Ramos (cell line): ENCODE measurements around the gene GMPR.
"Not testable (repeated sequence)": the region's sequence is repeated elsewhere in the genome, so short reads cannot be mapped to it uniquely, and the experiment has no call there.

ENCODE experiments used
- in situ Hi-C: fragments of 300-500 bp; cut with MboI; formaldehyde crosslinking; loops from one replicate; pipeline ENCODE4 v1.14.3; 2022; ENCODE audit warnings: low sequenced_read_pairs; ENCODE audit not compliant: unreplicated experiment

GMPR gene

GRCh38 chr6:16244446-16244845 is 6.1 kb downstream of the GMPR start:
- in situ Hi-C loops, result no loop called here

- in situ Hi-C loops, result no loop called here
Observed at GRCh38 chr6:16244869-16245451, 6.6 kb downstream of the GMPR start.

- in situ Hi-C loops, result no loop called here
Observed at GRCh38 chr6:16248271-16248853, 10.0 kb downstream of the GMPR start.

- in situ Hi-C loops, result no loop called here
Observed at GRCh38 chr6:16249971-16250370, 11.6 kb downstream of the GMPR start.

GRCh38 chr6:16251706-16252105 is 13.3 kb downstream of the GMPR start:
- in situ Hi-C loops, result no loop called here

- in situ Hi-C loops, result no loop called here
Observed at GRCh38 chr6:16252686-16253299, 14.4 kb downstream of the GMPR start.

GRCh38 chr6:16253399-16254144 is 15.2 kb downstream of the GMPR start:
- in situ Hi-C loops, result no loop called here

- in situ Hi-C loops, result no loop called here
Observed at GRCh38 chr6:16254535-16254934, 16.1 kb downstream of the GMPR start.

- in situ Hi-C loops, result no loop called here
Observed at GRCh38 chr6:16256781-16257180, 18.4 kb downstream of the GMPR start.

- in situ Hi-C loops, result no loop called here
Observed at GRCh38 chr6:16257999-16258708, 19.8 kb downstream of the GMPR start.

GRCh38 chr6:16258709-16259075 is 20.3 kb downstream of the GMPR start:
- in situ Hi-C loops, result no loop called here

- in situ Hi-C loops, result not testable (repeated sequence)
Observed at GRCh38 chr6:16259604-16260003, 21.2 kb downstream of the GMPR start.

- in situ Hi-C loops, result not testable (repeated sequence)
Observed at GRCh38 chr6:16260602-16261001, 22.2 kb downstream of the GMPR start.

- in situ Hi-C loops, result not testable (repeated sequence)
Observed at GRCh38 chr6:16262773-16263172, 24.4 kb downstream of the GMPR start.

GRCh38 chr6:16263464-16264099 is 25.2 kb downstream of the GMPR start:
- in situ Hi-C loops, result not testable (repeated sequence)

- in situ Hi-C loops, result no loop called here
Observed at GRCh38 chr6:16264785-16265184, 26.4 kb downstream of the GMPR start.

GRCh38 chr6:16265351-16266341 is 27.3 kb downstream of the GMPR start:
- in situ Hi-C loops, result no loop called here

- in situ Hi-C loops, result no loop called here
Observed at GRCh38 chr6:16267428-16268263, 29.3 kb downstream of the GMPR start.
